HG03558 (cell line): ENCODE data around the gene EPHA5.

Experiments used
- ATAC-seq: cut with Tn5 transposase; IDR thresholded peaks from one replicate; pipeline ENCODE4 v1.9.1; 2021; ENCODE audit warnings: moderate number of reproducible peaks; ENCODE audit not compliant: unreplicated experiment; ENCODE audit errors: extremely low read depth

The EPHA5 gene

DNA sequence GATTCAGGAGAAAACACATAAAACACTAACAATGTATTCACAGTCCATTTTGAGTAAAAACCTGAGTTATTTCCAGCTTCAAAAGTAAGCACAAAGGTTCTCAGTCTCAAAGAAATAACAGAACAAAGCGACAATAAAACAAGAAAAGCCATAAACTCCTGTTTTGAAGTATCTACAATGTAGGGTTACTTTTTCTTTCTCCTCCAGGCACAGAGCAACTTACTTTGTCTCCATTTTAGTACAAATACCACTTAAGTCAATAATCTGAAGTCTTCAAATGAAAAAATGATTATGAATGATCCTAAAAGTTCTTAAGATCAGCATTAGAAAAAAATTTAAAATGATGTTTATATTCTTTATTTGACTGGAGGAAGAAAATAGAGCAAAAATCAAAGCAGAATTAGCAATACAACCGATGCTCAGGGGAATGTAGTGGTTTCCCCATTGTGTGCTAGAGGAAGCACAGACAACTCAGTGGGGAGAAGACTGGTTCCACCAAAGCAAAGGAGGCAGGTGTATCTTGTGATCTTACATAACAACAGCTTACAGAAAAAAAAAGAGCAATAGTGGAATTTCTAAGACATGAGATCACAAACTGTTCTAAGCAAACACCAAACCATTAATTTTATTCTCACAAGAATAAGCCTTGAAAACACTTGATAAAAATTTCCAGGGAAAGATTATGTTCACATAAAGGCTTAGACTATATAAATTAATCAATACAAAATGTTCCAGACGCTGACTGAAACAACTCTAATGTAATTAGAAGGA lies 35.1 kb downstream of the EPHA5 start:
- no peak for ATAC-seq

DNA sequence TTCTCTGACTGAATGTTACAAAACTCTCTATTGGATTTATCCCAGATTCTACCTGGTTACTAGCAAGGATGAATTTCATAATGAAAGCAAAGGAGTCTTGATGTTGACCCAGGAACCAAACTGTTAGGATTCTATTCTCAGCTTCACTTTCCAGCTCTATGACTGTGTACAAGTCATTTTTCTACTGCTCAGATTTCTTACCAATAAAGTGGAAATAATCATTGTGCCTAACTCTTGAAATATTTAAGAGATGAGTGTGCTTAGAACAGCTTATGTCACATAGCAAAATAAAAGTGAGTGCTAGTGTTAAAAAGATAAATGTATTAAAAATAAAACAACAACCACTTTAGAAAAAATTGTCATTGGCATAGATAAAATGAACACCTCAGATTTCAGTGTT lies 45.6 kb downstream of the EPHA5 start:
- ATAC-seq = no peak

DNA sequence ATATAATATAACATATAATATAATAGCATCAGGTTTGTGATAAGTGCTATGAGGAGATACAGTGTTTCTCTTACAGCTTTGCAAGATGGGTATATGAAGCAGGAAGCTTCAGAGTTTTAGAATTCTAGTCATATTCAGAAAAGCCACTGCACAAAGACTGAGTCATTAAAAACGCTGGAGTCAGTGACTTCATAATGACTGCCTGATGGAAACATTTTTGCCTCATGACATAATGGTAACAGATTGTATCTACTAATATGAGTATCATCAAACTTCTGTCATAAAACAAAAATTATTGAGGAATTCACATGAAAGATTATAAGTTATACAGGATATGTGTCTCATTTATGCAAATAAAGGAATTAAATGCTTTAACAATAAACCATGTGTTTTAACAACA lies 46.8 kb downstream of the EPHA5 start:
- no peak for ATAC-seq

DNA sequence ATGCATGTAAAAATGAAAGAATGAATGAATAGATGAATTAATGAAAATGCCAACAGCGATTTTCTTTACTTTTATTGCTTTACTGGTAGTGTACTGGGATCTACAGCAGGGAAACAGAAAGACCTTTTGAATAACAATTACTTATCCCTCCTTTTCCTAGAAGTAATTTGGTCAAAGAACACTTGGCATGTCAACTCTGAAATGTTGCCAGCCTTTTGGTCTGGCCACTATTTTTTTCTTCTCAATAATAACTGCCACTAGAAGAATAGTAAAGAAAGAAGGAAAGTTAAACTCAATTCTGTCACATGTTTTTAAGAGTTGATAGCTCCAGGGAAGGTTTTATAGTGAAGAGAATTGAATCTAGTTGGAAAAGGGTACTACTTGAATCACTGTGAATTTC lies 52.9 kb downstream of the EPHA5 start:
- ATAC-seq = no peak

DNA sequence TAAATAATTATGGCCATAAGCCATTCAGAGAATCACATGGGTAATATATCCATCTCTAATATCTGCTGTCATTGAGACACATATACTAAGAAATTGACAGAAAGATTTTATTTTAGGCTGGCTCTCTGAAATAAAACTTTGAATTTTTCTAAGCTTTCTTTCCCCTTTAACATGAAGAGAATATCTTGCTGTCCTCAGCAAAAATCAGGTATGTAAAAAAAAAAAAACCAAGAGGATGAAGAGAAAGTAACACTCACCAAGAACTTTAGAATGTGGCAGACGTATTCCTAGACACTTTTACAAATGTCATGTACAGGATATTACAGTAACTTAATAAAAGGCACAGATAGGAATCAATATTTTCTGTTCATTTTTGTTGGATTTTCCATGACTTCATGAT lies 65.8 kb downstream of the EPHA5 start:
- no peak for ATAC-seq

DNA sequence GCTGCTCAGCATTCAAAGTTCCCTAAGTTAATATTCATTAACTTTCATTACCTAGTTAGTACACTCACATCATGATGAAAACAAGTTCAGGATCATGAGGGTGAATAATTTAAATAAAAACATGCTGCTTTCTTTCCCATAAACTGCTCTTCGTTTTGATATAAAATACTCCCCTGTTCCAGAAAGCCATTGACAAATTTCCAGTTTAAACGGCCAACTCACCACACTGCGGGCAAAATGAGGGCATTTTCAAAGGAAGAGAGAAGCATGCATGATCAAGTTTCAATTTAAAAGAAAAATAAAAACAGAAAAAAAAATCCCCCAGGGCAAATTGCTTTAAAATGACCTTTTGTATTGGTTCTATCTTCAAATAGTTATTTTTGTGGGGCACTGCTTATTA lies 69.6 kb downstream of the EPHA5 start:
- no peak for ATAC-seq

DNA sequence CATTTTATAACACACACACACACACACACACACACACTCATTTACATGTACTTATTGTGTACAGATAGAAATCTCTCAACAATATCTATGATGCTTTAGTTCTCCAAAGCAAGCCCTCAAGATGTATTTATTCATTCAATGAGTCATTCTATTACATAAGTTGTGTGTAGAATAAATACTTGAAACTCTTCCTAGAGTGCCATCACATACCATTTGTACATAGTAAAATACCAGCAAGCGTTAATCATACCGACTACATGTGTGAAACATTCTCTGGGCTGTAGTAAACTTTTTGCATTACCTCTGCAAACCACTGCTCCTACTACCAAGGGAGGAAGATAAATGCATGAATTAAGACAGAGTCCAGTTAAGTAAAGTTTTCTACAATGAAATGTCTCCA lies 70.9 kb downstream of the EPHA5 start:
- ATAC-seq = no peak

DNA sequence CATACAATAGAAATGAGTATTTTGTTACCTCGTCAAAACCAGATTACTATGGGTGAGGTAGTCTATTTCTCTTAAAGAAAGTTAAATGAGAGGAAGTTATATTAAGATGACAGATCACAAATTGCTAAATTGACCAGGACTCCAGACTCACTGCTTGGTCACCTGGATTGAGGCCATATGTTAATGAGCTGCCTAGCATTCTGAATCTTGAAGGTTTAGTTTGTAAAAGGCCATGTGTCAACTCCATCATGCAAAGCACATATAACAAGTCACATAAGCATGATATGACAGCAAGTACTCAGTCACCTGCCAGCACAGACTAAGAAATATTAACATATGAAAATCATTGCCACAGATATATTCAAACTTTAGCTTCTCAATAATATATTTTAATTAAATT lies 72.6 kb downstream of the EPHA5 start:
- no peak for ATAC-seq

DNA sequence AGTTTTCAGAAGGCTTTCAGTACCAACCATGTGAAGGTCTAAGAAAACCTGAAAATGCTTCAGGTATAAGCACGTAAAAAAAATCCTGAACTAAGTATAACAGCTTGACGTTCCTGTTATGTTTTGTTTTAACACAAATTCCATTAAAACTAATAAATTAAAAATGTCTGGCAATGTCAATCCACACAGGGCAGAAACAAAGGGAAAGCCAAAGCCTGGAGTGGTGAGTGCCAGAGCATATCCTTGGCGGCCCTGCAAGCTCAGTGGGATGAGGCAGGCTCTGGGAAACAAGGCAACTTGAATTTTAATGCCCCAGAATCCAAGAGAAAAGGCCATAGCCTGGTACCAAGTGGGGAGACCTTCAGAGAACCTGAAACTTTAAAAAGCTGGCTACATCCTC lies 78.2 kb downstream of the EPHA5 start:
- ATAC-seq = no peak

DNA sequence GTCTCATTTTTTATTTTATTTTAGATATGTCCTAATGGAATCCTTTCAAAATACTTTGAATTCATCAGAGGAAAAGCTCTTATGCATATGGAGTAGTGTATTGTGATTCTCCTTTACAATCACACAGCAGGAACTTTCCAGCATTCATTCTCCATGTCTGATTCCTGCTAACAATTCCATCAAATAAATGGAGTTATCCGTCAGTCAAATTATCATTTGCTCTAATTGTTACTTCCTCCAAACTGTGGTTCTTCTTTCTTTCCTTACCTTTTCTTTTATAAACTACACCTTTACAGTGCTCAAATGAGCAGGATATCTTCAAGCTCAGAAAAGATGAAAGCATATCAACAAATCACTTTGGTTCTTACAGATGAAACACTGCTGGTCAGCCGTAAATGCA lies 80.4 kb downstream of the EPHA5 start:
- ATAC-seq = no peak

DNA sequence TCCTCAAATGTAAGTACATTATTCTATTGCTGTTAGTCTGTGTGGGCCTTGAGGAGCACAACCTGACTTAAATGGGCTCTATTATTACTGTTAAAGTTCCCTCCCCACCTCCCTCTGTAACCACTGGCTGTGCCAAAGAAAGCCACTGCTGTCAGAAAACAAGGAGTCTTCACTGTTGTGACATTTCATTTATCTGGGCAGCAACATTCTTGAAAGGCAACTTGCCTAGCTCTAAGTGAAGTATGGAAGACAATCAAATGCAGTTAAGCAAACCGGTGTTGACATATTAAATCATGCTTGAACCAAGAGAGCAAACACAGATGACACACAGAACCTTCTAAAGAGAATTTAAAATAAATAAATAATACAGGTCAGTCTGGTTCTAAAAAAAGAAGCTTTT lies 81.0 kb downstream of the EPHA5 start:
- no peak for ATAC-seq

DNA sequence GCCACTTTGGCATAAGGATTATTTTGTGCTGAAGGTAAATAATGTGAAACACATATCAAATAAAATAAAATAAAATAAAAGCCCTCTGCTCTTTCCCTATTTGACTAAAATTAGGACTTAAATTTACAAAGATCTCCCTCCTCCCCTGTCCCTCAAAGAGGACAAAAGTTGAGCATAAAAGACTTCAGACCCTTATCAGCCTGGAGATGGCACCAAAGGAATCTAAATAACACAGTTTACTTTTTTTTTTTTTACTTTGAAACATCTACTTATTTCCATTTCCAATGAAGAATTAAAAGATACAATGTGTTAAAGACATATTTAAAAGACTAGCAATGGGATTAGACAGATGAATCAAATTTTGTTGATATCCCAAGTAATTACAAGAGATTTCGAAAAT lies 89.7 kb downstream of the EPHA5 start:
- ATAC-seq = no peak

DNA sequence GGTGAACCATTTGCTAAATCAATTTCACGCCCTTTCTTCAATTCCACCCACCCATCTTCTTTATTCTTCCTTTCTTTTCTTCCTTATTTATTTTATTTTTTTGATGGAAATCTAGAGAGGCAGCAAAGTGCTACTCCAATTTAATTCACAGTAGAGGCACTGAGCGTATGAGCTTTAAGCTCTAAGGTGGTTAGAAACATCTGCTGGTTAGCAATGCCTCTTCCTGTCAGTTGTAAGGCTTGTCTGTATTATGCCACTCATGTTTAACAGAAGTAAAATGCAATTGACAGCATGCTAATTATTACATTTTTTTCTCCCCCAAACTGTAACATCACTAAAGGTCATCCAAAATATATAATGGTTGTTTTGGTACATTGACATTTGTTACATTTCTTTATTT lies 103.8 kb downstream of the EPHA5 start:
- no peak for ATAC-seq

DNA sequence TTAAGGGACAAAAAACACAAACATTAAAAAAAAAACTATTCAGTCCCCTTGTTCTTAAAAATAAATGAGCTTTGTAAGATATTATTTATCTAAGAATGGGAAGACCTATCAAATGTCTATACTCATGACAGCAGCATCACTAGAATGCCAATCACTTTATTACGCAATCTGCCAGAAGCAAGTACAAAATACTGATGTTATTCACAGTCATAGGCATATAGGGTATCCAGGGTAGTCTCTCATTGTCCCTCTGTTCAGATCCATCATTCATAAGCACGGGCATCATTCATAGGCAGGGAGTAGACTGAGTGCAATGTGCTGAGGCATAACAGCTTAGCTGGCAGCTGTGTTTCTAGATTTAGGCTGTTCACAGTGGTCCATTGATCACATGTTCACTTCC lies 109.1 kb downstream of the EPHA5 start:
- no peak for ATAC-seq

DNA sequence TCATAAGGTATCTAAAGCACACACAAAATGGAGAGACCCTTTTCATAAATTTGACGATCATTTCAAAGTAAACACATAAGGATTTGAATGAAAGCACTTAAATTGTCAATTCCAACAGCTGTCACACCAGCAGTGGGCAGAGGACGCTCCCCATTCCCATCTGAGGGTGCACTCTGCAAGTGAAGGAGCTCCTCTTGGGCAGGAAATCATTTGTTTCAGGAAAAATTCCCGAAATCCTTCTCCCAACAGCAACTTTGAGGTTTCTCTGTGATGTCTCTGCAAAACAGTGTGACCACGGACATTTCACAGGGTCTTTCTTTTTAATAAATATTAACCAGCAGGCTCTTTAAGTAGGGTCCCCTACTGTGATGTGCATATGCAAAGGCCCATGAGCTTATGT lies 111.0 kb downstream of the EPHA5 start:
- ATAC-seq = no peak

DNA sequence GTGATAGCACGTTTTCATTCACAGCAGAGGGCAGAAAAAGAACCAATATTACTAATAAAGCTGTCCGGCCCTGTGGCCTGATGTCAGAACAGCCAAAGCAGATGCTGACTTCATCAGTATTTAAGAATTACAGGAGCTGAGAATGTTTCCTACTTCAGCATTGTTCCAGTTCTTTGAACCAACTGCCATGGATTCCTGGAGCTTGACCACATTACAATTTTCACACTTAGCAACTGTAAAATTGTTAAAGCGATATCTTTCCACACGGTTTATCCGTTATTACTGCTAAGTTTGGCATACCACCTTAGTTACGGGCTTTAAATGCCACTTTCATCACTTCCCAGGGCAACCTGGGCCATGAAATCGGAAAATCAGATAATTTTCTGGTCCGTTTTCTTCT lies 118.2 kb downstream of the EPHA5 start:
- ATAC-seq = no peak

DNA sequence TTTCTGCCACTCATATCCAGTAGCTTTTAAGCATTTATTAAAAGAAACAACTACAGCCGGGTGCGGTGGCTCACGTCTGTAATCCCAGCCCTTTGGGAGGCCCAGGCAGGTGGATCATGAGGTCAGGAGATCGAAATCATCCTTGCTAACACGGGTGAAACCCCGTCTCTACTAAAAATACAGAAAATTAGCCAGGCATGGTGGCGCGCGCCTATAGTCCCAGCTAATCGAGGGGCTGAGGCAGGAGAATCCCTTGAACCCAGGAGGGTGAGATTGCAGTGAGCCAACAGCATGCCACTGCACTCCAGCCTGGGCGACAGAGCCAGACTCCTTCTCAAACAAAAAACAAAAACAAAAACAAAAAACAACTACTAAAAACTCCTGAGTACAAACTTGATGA lies 119.8 kb downstream of the EPHA5 start:
- no peak for ATAC-seq

DNA sequence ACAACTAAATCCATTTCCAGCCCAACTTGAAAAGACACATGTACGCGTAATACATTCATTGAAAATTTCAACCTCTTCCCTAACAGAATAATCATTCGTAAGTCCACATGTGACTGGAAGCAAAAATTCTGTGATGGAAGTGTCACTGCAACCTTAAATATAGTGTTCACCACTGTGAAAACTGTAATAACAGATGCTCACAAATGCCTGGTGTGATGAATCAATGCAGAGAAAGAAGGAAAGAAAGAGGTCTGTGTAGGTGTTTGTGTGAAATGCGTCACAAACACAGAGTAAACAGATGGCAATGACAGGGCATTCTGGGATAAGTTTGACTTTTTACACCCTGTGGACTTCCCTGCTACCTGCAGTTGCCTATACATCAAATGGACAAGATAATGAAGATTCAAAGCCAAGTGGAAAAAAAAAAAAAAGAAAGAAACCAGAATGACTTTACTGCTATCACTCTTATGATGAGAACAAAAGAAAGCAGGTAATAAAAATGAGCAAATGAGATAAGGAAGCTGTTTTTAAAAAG lies 123.3 kb downstream of the EPHA5 start:
- no peak for ATAC-seq

DNA sequence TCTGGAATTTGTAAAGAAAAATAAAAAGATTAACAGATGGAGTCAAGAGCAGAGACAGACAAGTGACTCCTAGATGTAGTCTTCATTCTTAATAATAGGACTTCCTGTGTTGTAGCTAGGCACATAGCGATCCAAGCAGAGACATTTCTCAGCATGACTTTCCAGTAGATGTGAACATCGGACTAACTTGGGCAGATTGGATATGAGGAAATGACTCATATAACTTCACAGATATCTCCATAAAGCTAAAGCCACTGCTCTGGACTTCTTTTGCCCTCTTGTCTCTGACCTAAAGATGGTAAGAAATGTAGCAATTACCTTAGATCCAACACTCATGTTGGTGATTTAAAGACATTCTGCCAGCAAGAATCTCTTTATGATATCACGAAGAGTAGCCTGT lies 131.7 kb downstream of the EPHA5 start:
- ATAC-seq = no peak

DNA sequence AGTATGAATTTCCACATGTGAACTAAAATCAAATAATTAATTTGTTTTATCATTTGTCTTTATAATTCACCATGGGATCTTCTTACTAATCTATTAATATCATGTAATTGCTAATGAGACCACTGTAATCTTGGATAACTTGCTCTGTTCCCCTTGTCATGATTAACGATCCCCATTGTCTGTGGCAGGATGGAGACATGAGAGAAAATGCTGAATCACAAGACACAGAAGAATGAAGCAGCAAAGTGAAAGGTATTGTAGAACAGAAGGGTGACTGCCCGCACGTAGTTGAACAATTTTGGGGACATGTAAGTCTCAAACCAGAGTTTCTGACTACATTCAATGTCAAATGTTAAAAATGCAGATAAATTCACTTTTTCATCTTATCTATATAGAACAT lies 135.2 kb downstream of the EPHA5 start:
- ATAC-seq = no peak

DNA sequence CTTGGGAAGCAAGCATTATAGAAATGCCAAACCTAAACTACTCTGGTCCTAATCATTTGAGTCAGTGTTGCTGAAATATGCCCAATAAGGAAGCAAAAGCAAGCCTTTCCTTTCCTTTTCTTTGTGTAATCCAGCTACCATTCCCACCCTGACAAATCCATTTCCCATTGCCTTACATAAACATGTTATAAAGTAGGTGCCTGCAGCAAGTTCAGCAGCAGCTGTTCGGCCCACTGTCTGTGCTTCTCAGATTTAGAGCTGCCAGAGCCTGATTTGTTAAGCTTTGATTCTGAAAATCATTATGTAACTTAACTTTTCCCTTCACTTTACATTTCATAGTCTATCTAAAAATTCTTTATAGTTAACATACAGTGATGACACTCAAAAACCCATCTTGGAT lies 148.6 kb downstream of the EPHA5 start:
- ATAC-seq = no peak

DNA sequence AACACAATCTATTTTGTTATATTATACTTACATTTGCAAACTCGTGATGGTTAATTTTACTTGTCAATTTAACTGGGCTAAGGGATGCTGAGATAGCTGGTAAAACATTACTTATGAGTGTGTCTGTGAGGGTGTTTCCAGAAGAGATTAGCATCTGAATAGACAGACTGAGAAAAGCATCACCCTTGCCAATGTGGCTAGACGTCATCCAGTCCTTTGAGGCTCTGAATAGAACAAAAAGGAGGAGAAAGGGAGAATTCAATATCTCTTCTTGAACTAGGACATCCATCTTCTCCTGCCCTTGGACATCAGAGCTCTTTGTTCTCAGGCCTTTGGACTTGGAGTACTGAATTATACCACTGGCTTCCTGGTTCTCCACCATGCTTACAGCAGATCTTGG lies 154.6 kb downstream of the EPHA5 start:
- no peak for ATAC-seq
